Left lobe of liver (tissue), 2 donors: Measurements from ENCODE around the gene DYNC2H1. TPM values are rescaled to one million over a fixed set of nuclear protein-coding genes. Genes with fewer than 3 reads are reported as not detected.
A peak's percentile ranks its signal among the peaks of the same experiment; 100 is the strongest.
"Not testable (repeated sequence)": the region's sequence is repeated elsewhere in the genome, so short reads cannot be mapped to it uniquely, and the experiment has no call there.

Experiments used
- ATAC-seq: fragments of 200-7000 bp; cut with Tn5 transposase; one replicate; pipeline ENCODE4 v1.9.1; 2020; ENCODE audit warnings: mild to moderate bottlenecking, moderate library complexity
- DNase-seq: peaks from one replicate; pipeline ENCODE4 v3.0.0-alpha.2; 2020; ENCODE audit warnings: low spot score
- total RNA-seq: library from RNA; stranded (reverse); gene quantifications from one replicate; pipeline ENCODE4 v1.2.1, GENCODE V29; 2021
- donor health status: DM: no; HTN: no; CAD: no; lungs with moderate emphysema.
- donor health status: DM: no; HTN: yes; CAD: no.

DYNC2H1 gene
- total RNA-seq, 1 donor from 2014 or later = 1.6 TPM

- ATAC-seq (no peak), DNase-seq (no peak)
These were observed 16.2 kb downstream of the DYNC2H1 start for GRCh38 chr11:103125462-103125861.

GRCh38 chr11:103141986-103142385 is 32.8 kb downstream of the DYNC2H1 start:
- not testable (repeated sequence) for DNase-seq, ATAC-seq

- ATAC-seq (no peak), DNase-seq (no peak)
These were observed 38.4 kb downstream of the DYNC2H1 start for GRCh38 chr11:103147627-103148026.

DNA sequence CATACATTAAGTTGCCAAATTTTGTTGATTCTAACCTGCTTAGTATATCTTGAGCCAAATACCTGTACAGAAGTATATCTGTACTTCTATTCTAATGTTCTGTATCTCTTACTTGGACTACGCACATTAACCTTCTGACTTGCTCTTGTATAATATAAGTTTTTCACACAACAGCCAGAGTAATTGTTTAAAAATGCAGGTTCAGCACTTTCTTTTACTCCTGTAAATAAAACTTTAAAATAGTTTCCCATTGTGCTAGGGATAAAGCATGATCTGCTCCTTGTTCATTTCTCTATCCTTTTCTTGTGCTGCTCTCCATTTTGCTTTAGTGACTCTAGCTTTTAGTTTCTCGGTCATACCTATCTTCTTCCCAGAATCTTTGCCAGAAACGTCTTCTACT is 48.3 kb downstream of the DYNC2H1 start:
- ATAC-seq (no peak), DNase-seq (no peak)

DNA sequence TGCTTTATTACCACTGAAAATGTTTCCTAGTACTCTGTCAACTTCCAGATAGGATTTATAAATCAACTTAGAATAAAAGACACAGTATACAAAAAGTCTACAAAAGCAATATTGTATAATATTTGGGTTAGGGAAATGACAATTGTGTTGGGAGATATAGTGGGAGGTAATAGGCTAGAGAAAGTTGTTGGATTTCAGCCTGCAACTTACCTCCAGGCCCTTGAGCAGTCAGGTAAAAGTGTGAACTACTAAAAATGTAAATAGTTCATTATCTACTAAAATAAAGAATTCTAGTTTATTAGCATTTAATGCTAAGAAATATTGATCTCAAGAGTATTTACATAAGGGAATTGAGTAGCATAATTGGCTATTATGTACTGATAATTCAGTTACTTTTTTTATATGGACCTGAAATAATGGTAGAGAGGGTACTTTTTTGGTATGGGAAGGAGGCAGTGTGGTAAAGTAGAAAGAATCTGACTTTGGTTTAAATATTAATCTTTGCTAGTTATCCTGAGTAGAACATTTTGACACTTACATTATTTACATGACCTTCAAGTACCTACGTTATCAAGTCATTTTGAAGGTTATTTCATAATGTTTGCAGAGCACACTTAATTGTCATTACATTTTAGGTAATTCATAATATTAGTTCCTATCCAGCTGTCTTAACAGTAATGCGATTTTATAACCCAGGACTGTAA is 55.0 kb downstream of the DYNC2H1 start:
- DNase-seq = no peak
- ATAC-seq = no peak

GRCh38 chr11:103167166-103167565 is 57.9 kb downstream of the DYNC2H1 start:
- ATAC-seq (no peak), DNase-seq (no peak)

DNA sequence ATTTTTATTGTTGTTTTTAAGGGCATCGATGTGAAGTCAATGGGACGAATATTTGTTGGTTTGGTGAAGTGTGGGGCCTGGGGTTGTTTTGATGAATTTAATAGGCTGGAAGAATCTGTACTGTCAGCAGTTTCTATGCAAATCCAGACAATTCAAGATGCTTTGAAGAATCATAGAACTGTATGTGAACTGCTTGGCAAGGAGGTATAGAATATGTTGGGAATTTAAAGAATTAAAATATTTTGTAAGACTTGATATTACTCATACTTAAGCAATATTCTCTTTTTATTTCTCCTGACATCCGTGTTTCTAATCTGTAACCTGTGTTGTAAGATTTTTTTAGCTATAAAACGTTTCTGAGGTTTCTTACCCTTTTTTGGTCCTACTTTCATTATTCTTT is 61.6 kb downstream of the DYNC2H1 start:
- ATAC-seq (no peak), DNase-seq (no peak)

DNA sequence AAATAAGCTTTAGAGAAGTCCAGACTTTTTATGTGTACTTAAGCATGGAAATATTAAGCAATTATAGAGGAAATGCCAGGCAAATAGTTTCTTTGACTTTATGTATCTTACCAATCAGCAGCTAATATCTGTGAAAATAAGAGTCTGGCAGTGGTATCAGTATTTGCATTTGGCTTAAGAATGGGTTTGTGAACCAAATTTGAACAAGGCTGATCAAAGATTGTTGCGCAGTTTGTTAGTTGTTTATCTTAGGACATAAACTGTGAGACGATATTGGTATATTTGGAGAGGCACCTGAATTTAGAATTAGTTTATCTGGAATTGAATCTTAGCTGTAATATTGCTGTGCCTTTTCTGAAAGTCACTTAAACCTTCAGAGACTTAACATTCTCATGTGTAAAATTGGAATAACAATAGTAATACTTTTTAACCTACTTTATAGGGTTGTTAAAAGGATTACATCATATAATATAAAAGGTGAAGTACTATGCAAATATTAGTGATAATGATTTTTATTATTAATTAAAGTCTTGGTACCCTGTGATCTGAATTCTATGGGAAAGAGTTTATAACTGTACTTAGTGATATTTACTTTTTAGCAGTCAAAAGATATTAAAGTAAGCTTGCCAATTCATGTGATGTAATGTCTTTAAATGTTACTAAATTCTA is 66.4 kb downstream of the DYNC2H1 start:
- ATAC-seq = no peak
- DNase-seq = no peak

- DNase-seq (no peak), ATAC-seq (no peak)
These were observed 74.9 kb downstream of the DYNC2H1 start for GRCh38 chr11:103183981-103184611.

DNA sequence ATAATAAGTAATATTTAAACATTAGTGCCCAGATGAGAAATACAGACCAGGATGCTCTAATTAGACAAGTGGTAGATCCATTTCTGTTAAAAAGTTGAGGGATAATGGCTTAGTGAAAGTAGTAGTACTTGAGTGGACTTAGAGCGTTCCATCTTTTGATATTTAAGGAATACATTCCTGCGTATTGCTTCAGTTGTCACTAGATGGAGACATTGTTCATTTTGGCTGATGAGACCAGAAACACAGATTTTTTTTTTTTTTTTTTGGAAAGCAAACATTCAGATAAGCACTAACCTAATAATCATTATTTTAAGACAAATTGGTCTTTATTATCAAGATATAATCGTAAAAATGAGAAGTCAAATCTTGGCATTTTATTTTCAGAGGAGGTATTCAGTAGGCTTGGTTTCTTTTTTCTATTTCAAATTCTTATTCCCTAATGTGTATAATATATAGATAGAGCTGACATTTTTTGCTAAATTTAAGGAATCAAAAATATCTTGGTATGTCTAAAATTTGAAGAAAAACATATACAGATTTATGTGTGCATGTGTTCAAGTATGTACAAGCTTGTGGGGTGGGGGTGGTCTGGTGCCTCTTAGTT is 92.9 kb downstream of the DYNC2H1 start:
- no peak for DNase-seq

GRCh38 chr11:103210543-103210942 is 101.3 kb downstream of the DYNC2H1 start:
- DNase-seq (no peak), ATAC-seq (no peak)

More for the DNA sequence above, 92.9 kb downstream of the DYNC2H1 start:
- ATAC-seq = peak; percentile 74

DNA sequence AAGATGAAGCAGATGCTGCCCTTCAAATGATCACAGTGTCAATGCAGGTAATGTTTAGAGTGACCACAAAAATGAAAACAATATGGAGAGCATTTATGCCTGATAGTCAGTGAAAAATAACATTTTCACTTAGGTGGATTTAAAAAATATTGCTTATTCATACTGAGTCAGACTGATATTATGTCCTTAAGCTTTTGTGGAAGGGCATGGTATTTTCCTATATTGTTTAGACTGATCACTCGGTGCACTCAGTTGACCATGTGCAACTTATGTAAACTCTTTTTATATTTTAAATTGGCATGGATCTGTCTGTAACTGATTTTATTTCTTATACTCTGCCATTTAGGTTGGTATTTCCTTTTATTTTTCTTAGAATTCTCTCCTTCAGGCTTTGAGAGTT is 106.6 kb downstream of the DYNC2H1 start:
- ATAC-seq (no peak), DNase-seq (no peak)

DNA sequence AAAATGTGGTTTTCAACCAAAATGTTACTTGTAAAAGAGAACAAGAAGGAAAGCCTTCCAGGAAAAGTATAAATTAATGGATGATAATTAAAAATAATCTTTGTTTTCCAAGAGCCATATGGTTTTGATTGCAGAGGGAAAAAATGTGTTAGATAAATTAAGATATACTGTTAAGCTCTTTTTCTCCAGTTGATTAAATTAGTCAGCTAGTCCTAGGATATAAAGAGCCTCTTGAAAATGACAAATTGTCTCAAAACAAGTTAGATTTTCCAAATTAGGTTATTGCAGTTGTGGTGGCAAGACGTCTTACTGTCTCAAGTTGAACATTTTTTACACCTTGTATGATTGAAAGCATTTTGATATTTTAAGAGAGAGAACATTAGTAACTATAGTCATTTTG is 110.9 kb downstream of the DYNC2H1 start:
- ATAC-seq = no peak
- DNase-seq = no peak

GRCh38 chr11:103222806-103223205 is 113.6 kb downstream of the DYNC2H1 start:
- ATAC-seq (no peak), DNase-seq (no peak)

GRCh38 chr11:103228807-103229206 is 119.6 kb downstream of the DYNC2H1 start:
- no peak for ATAC-seq
- DNase-seq = no peak

DNA sequence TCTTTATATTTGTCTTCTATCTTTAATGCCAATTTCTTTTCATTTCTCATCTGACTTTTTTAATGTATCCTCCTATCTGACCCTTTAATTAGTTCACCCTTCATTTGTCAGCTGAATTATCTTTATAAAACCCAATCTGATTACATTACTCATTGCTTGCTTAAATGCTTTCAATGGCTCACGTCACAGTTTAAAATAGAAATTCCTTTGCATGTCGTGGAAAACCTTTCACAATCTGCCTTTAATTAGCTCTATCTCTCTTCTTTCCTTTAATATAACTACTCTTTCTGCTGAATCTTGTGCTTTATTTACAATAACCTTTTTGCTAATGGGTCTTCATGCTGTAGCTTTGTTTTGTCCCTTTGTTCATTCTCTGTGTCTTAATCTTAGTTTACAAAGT is 125.7 kb downstream of the DYNC2H1 start:
- DNase-seq = no peak
- ATAC-seq = no peak

GRCh38 chr11:103241574-103241973 is 132.3 kb downstream of the DYNC2H1 start:
- DNase-seq = no peak
- no peak for ATAC-seq

GRCh38 chr11:103254123-103254522 is 144.9 kb downstream of the DYNC2H1 start:
- ATAC-seq (no peak), DNase-seq (no peak)

DNA sequence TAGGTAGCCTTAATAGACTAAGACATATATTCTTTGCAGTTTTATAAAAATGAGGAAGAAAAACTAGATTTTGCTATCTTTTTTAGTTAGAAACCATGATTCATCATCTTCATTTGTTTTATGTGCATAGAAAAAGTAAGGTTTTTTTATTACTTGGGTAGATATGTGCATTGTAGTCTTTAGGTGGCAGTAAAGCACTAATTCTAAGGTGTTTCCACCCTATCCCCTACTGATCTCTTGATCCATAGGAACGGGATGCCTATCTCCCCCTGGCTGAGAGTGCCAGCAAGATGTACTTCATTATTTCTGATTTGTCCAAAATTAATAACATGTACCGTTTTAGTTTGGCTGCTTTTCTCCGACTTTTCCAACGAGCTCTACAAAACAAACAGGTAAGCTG is 148.1 kb downstream of the DYNC2H1 start:
- DNase-seq (no peak), ATAC-seq (no peak)

GRCh38 chr11:103266167-103266831 is 157.1 kb downstream of the DYNC2H1 start:
- ATAC-seq (no peak), DNase-seq (no peak)

DNA sequence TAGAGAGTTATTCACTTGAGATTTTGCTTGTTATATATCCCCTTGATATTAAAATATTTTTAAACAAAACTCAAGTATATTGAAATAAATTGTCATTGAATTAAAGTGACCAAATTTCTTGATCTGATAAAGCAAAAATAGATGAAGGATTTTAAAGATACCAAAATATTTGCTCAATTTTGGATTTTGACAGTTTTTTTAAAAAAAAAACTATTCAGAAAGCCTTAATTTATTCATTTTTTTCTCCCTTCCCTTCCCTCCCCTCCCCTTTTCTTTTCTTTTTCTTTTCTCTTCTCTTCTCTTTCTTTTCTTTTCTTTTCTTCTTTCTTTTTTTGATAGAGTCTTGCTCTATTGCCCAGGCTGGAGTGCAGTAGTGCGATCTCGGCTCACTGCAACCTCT is 163.7 kb downstream of the DYNC2H1 start:
- ATAC-seq (no peak), DNase-seq (no peak)
